Measurements from ENCODE around the gene PCSK4. TPM values are rescaled to one million over a fixed set of nuclear protein-coding genes. Genes with fewer than 3 reads are reported as not detected.

PCSK4 gene
- total RNA-seq, 1 experiment from 2014 or later, result 11.1 TPM

GRCh38 chr19:1526066-1526778 is 36.1 kb upstream of the PCSK4 start:
- CTCF ChIA-PET, result no interaction called here
- no peaks in the 10 kb centered on the region for H3K27me3 ChIP-seq (ENCODE audit: insufficient read depth, low read length)

More at GRCh38 chr19:1526066-1526778, 36.1 kb upstream of the PCSK4 start:
- RAD21 ChIA-PET (ENCODE audit: low non-redundant PET in 1 of 2, low total read pairs in 2 of 2, uncharacterized antibody in 2 of 2, unreplicated experiment in 2 of 2), result no interaction called here
- Histone ChIP-seq H4K20me1 (ENCODE audit: insufficient read depth) (no peaks in the 10 kb centered on the region), H3K9me2 (ENCODE audit: insufficient read depth) (no peaks in the 10 kb centered on the region), H3K9ac (ENCODE audit: low read length) (no peak overlapping the region), H2AFZ (ENCODE audit: low read depth, low read length, poor library complexity, severe bottlenecking) (no peak overlapping the region), H3K27ac (ENCODE audit: low read depth, low read length) (no peak overlapping the region), H3K79me2 (ENCODE audit: insufficient read depth, low read length) (no peaks in the 10 kb centered on the region), H3K4me3 (replicated peaks in 1 of 2; ENCODE audit: low read depth in 1 of 2, low read length in 2 of 2) (no peak overlapping the region), H3K36me3 (ENCODE audit: control insufficient read depth in 1 of 2, insufficient read depth in 2 of 2, low read length in 2 of 2) (no peaks in the 10 kb centered on the region), H3K9me3 (ENCODE audit: control insufficient read depth in 1 of 2, insufficient read depth in 1 of 2, low read depth in 1 of 2, low read length in 2 of 2) (no peaks in the 10 kb centered on the region), H3K4me1 (ENCODE audit: control insufficient read depth in 1 of 2, insufficient read depth in 2 of 2, low read length in 2 of 2) (no peaks in the 10 kb centered on the region), H3K4me2 (ENCODE audit: low read length) (no peak overlapping the region)
- DNase-seq (ENCODE audit: low read depth, low spot score) (no peak), ATAC-seq (no peak)
- intact Hi-C loops (cut with micrococcal nuclease), result no loop called here
- POLR2A ChIA-PET, result no interaction called here
- no TSS peak for BruUV-seq (replicated peaks)
- TF ChIP-seq POLR2A (IDR thresholded peaks at IDR 0.05; ENCODE audit: borderline replicate concordance, extremely low read depth, insufficient read depth, insufficient read length) (no peak), TCF7L2 (IDR thresholded peaks at IDR 0.05; ENCODE audit: borderline replicate concordance, extremely low read depth, insufficient read depth, insufficient read length) (no peak), ZBTB33 (IDR thresholded peaks at IDR 0.05; ENCODE audit: extremely low read depth, insufficient replicate concordance, low read length) (no peak), SIN3A (IDR thresholded peaks at IDR 0.05; ENCODE audit: low read depth) (no peak), ELF1 (IDR thresholded peaks at IDR 0.05; ENCODE audit: borderline replicate concordance, low read depth) (no peak), SP1 (IDR thresholded peaks at IDR 0.05; ENCODE audit: low read depth) (no peak), SRF (IDR thresholded peaks at IDR 0.05; ENCODE audit: low read depth) (no peak), RAD21 (IDR thresholded peaks at IDR 0.05; ENCODE audit: low read depth) (no peak), EZH2 (IDR thresholded peaks at IDR 0.05) (no peak), EGR1 (IDR thresholded peaks at IDR 0.05; ENCODE audit: low read depth) (no peak), CEBPB (IDR thresholded peaks at IDR 0.05; ENCODE audit: low read depth) (no peak), ZFX (IDR thresholded peaks at IDR 0.05) (no peak), ZNF274 (IDR thresholded peaks at IDR 0.05; ENCODE audit: low read depth, low read length) (no peak), ATF3 (IDR thresholded peaks at IDR 0.05) (no peak)
- TF ChIP-seq, protein P1, sequence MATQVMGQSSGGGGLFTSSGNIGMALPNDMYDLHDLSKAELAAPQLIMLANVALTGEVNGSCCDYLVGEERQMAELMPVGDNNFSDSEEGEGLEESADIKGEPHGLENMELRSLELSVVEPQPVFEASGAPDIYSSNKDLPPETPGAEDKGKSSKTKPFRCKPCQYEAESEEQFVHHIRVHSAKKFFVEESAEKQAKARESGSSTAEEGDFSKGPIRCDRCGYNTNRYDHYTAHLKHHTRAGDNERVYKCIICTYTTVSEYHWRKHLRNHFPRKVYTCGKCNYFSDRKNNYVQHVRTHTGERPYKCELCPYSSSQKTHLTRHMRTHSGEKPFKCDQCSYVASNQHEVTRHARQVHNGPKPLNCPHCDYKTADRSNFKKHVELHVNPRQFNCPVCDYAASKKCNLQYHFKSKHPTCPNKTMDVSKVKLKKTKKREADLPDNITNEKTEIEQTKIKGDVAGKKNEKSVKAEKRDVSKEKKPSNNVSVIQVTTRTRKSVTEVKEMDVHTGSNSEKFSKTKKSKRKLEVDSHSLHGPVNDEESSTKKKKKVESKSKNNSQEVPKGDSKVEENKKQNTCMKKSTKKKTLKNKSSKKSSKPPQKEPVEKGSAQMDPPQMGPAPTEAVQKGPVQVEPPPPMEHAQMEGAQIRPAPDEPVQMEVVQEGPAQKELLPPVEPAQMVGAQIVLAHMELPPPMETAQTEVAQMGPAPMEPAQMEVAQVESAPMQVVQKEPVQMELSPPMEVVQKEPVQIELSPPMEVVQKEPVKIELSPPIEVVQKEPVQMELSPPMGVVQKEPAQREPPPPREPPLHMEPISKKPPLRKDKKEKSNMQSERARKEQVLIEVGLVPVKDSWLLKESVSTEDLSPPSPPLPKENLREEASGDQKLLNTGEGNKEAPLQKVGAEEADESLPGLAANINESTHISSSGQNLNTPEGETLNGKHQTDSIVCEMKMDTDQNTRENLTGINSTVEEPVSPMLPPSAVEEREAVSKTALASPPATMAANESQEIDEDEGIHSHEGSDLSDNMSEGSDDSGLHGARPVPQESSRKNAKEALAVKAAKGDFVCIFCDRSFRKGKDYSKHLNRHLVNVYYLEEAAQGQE (IDR thresholded peaks at IDR 0.05; ENCODE audit: low read depth), result no peak
